GM18507 (cell line): ENCODE results near the gene RPS18.
"Not testable (repeated sequence)": the region's sequence is repeated elsewhere in the genome, so short reads cannot be mapped to it uniquely, and the experiment has no call there.

Experiments
- DNase-seq: peaks from one replicate; pipeline ENCODE4 v3.0.0; 2011; ENCODE audit warnings: low read depth; ENCODE audit not compliant: insufficient read length; ENCODE audit errors: extremely low spot score
- FAIRE-seq: peaks from 2 replicates; lab custom pipeline; 2011; peaks lifted over from hg19 to GRCh38; lab: Jason Lieb, UNC

Gene RPS18

GRCh38 chr6:33271468-33272274 lies at the start of gene RPS18, which contains the start of gene VPS52:
Gene RPS18 (plus strand): TSS chr6:33272075. CDS start chr6:33272120, 45 bp downstream.
Gene VPS52 (minus strand): TSS chr6:33271876. CDS start chr6:33271675, 201 bp downstream.
- DNase-seq (peak; percentile 76), FAIRE-seq (peak; percentile 95)

DNA sequence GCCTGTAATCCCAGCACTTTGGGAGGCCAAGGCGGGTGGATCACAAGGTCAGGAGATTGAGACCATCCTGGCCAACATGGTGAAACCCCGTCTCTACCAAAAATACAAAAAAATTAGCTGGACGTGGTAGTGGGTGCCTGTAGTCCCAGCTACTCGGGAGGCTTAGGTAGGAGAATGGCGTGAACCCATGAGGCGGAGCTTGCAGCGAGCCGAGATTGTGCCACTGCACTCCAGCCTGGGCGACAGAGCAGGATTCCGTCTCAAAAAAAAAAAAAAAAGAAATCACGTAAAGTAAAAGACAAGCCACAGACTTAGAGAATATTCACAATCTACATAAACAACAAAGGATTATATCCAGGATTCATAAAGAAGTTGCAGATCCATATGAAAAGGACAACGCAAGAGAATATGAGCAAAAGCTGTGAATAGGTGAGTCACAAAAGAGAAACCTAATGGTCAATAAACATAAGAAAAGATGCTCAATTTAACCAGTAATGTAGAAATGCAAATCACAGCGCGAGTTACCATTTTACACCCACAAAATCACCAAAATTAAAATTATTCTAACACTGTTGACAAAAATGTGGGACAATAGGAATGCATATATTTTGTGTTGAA lies 45.3 kb upstream of the RPS18 start:
- not testable (repeated sequence) for DNase-seq, FAIRE-seq

DNA sequence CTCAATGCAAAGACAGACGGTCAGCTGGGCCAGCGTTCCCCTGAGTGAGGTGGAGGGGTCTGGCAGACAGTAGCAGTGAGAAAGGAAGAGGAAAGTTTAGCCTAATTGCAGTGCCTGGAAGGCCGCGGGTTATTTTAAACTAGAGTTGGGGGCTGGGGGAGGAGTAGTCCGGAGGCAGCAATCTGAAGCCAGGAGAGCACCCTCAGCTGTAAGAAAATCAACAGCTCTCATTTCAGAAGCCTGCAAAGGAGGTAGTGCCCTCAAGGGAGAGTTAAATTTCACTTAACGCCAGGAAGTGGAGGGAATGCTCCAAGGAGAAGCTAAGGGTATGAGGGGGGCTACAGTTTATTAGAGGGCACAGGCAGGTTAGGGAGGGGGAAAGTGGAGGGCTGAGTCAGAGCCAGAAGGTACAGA lies 36.6 kb upstream of the RPS18 start:
- FAIRE-seq (no peak), DNase-seq (no peak)

DNA sequence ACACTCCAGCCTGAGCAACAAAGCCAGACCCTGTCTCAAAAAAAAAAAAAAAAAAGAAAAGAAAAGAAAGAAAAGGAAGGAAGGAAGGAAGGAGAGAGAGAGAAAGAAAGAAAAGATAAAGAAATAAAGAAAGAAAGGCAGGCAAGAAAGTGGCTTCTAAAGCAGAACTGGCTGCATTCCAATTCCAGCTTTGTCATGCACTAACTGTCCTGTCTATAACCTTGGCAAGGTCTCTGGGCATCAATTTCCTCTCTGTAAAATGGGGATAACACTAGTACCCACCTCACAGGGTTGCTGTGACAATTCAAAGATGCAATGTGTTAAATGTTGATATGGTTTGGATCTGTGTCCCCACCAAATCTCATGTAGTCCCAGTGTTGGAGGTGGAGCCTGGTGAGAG lies 35.5 kb upstream of the RPS18 start:
- FAIRE-seq (no peak), DNase-seq (no peak)

- FAIRE-seq (no peak), DNase-seq (no peak)
Observed at GRCh38 chr6:33236852-33237251, 35.0 kb upstream of the RPS18 start.

DNA sequence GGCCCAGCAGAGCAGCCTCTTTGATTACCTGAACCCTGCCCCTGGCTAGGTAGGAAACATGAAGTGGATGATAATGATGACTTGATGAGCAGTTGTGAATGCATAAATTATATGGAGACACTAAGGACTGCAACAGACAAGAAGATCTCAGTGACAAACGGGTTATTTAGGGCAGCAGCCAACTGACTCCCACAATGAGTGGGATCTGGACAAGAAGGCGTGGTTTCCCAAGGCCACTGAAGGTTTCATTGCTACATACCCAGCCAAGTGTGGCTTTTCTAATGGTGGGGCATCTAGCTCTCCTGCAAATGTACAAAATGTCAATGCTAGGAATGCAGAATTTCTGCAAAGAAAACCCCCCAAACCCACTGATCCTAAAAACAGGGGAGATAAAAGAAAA lies 34.1 kb upstream of the RPS18 start:
- DNase-seq (no peak), FAIRE-seq (no peak)

- DNase-seq (no peak), FAIRE-seq (no peak)
Observed at GRCh38 chr6:33241968-33242367, 29.9 kb upstream of the RPS18 start.

DNA sequence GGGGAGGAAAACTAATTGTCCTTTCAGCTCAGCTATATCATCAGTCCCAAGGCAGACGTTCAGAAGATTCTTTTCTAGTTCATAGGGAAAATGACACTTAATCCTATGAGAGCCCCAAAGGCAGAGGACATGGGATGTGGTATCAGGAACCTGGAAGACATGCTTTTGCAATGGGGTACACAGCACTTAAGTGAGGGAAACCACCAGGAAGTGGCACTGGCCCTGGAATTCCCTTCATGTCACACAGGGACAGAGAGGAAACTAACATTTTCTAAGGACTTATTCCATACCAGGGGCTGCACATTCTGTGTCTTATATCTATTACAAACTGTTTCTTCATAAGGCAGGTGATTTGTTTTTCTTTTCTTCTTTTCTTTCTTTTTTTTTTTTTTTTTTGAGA lies 28.4 kb upstream of the RPS18 start:
- DNase-seq (no peak), FAIRE-seq (no peak)

- DNase-seq (peak; percentile 58), FAIRE-seq (peak; percentile 93)
Observed at GRCh38 chr6:33247977-33248642, 23.8 kb upstream of the RPS18 start.

GRCh38 chr6:33248643-33248931 lies 23.3 kb upstream of the RPS18 start:
- no peak for FAIRE-seq
- no peak for DNase-seq

- FAIRE-seq = peak; percentile 100
Observed at GRCh38 chr6:33248932-33249731, 22.7 kb upstream of the RPS18 start.

DNA sequence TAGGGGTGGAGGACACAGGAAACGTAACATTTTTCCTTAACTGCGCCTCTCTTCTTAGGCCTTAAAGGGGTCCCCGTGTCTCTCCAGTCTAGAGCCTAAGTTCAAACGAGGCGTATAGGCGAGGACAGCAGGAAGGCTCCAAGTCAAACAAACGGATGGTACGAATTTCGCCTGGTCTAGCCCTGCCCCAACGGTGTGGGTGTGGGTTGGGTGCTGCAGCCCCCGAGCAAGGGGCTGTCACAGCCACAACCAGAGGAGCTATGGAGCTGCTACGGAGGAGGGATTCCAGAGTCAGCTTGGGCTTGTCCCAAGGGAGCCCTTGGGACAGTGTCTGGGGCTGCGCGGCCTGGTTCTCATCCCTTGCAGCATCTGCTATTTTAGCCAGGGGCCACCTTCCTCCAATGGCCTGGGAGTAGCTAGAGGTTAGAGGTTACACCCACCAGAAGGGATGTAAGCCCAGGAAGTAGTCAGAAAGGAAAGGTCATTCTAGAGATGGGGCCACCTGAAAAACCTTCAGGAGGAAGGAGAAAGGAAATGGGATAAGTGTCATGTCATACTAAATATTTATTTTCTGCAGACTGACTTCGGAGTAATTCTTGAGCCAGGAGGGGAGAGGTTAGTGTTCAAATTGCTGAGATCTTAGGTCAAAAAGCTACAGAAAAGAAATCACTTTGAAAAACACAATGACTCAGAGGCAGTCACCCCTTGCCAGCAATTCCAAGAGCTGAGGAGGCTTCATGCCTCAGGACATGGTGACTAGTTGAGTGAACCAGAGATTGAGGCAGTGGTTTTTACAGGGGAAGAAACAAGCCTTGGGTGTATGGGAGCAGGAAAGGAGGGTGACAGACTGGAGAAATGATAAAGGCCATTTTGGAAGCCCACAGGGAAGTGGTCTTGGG lies 21.9 kb upstream of the RPS18 start:
- DNase-seq (no peak), FAIRE-seq (no peak)

More at GRCh38 chr6:33248932-33249731, 22.7 kb upstream of the RPS18 start:
- DNase-seq = peak; percentile 87

- DNase-seq (no peak), FAIRE-seq (no peak)
Observed at GRCh38 chr6:33250731-33251130, 21.1 kb upstream of the RPS18 start.

GRCh38 chr6:33251395-33252012 lies 20.4 kb upstream of the RPS18 start:
- DNase-seq = no peak
- FAIRE-seq = no peak

DNA sequence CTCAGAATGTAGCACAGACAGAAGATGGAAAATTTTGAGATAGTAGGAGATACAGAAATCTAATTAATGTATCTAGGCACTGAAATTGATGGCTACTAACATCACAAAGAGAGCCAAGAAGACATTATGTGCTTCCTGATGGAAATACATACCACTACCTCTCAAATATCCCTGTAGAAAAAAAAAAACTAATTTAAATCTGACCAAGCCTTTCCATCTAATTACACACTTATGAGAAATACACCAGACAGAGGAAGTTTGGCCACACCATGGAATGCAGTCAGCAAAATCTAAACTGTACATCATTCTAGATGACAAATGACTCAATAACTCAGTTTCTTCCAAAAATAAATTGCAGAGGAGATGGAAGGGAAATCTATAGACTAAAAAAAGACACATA lies 19.1 kb upstream of the RPS18 start:
- FAIRE-seq (no peak), DNase-seq (no peak)

DNA sequence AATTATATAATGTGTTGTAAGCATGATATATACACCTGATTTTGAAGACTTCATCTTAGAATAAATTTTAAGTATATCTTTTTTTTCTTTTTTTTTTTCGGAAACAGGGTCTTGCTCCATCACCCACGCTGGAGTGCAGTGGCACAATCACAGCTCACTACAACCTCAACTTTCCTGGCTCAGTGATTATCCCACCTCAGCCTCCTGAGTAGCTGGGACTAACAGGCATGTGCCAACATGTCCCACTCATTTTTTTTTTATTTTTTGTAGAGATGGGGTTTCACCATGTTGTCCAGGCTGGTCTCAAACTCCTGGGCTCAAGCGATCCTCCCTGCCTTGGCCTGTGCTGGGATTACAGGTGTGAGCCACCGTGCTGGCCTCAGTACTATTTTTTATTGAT lies 17.3 kb upstream of the RPS18 start:
- no peak for FAIRE-seq
- no peak for DNase-seq

DNA sequence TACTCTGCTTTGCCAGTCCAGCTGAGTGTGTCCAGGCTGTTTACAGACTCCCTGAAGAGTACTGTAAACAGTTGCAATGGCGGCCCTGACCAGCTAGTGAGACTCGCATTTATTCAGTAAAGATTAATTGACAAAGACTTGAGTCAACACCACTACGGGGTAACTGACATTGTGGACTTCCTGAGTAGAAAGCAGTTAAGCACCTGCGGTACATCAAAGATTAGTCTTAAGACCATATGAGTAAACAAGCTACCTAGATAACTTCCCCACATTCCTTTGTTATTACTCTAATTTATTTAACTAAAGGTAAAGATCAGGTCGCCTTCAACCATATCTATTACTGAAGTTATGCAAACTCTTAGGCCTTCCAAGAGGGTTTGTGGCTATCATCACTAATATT lies 12.8 kb upstream of the RPS18 start:
- FAIRE-seq = no peak
- no peak for DNase-seq

DNA sequence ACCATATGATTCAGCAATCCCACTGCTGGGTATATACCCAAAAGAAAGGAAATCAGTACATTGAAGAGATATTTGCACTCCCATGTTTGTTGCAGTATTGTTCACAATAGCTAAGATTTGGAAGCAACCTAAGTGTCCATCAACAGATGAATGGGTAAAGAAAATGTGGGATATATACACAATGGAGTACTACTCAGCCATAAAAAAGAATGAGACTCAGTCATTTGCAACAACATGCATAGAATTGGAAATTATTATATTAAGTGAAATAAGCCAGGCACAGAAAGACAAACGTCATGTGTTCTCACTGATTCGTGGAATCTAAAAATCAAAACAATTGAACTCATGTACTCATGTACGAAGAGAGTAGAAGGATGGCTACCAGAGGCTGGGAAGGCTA lies 9.4 kb upstream of the RPS18 start:
- FAIRE-seq = not testable (repeated sequence)

More for the DNA sequence above, 9.4 kb upstream of the RPS18 start:
- not testable (repeated sequence) for DNase-seq
